ENCODE results near the gene OR2T1.
"Not testable (repeated sequence)": the region's sequence is repeated elsewhere in the genome, so short reads cannot be mapped to it uniquely, and the experiment has no call there.

- TF ChIP-seq, protein P1, sequence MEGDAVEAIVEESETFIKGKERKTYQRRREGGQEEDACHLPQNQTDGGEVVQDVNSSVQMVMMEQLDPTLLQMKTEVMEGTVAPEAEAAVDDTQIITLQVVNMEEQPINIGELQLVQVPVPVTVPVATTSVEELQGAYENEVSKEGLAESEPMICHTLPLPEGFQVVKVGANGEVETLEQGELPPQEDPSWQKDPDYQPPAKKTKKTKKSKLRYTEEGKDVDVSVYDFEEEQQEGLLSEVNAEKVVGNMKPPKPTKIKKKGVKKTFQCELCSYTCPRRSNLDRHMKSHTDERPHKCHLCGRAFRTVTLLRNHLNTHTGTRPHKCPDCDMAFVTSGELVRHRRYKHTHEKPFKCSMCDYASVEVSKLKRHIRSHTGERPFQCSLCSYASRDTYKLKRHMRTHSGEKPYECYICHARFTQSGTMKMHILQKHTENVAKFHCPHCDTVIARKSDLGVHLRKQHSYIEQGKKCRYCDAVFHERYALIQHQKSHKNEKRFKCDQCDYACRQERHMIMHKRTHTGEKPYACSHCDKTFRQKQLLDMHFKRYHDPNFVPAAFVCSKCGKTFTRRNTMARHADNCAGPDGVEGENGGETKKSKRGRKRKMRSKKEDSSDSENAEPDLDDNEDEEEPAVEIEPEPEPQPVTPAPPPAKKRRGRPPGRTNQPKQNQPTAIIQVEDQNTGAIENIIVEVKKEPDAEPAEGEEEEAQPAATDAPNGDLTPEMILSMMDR (IDR thresholded peaks at IDR 0.05 in 2 of 3, conservative IDR thresholded peaks at IDR 0.05 in 1 of 3; ENCODE audit: control insufficient read depth in 2 of 3, extremely low read depth in 1 of 3, insufficient read depth in 1 of 3, low read depth in 3 of 3, low read length in 3 of 3), result not testable (repeated sequence)
- not testable (repeated sequence) for TF ChIP-seq SUPT20H (IDR thresholded peaks at IDR 0.05; ENCODE audit: borderline replicate concordance, control insufficient read depth, low read depth, low read length); POLR2A (IDR thresholded peaks at IDR 0.05; ENCODE audit: low read depth, low read length)
Measured at GRCh38 chr1:248434913-248435312, 32.1 kb downstream of the OR2T1 start.

All from GM12878 (cell line).